ENCODE measurements around the gene NSMCE1. TPM values are rescaled to one million over a fixed set of nuclear protein-coding genes. Genes with fewer than 3 reads are reported as not detected.

NSMCE1 gene
- total and polyA plus RNA-seq, 7 donors = 18.9 to 51.8 (median 28.4) TPM

DNA sequence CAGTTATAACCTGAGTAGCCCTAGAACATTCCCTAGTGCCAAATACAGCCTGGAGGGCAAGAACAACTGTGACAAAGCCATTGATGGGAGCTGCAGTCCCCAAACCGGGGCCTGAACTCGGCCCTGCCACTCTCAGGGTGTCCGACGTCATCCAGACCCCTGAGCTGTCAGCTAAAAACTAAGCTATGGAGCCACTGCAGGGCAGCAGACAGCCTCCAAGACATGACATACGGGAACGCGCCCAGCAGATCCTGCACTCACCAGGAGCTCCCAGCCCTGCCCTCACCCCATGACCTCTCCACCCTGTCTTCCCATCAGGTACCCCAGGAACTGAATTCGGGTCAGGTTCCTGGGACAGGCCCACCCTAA lies 36.9 kb downstream of the NSMCE1 start:
- DNase-seq (no peak), ATAC-seq (no peak)
- 89 to 91% (median 89%) methylated on average over 8 of the region's 8 CpGs for WGBS, 3 donors
- Histone ChIP-seq H3K9me3 (no peaks in the 10 kb centered on the region), H3K27me3 (ENCODE audit: insufficient read depth in 3 of 3, low read length in 2 of 3) (no peaks in the 10 kb centered on the region), H3K4me1 (peaks cover 24% of the 10 kb centered on the region), H3K36me3 (ENCODE audit: insufficient read depth in 1 of 2, low read depth in 1 of 2) (peaks cover 0 to 37% of the 10 kb centered on the region in 2 donors), H3K27ac (no peak overlapping the region), H3K4me3 (no peak overlapping the region)
- intact Hi-C loops (cut with DNase I) = loop anchor here (2.0 to 10.0 kb wide), 5 partner anchors 34 to 226 kb away; no protein-coding TSS in a partner anchor
- TF ChIP-seq, protein P1, sequence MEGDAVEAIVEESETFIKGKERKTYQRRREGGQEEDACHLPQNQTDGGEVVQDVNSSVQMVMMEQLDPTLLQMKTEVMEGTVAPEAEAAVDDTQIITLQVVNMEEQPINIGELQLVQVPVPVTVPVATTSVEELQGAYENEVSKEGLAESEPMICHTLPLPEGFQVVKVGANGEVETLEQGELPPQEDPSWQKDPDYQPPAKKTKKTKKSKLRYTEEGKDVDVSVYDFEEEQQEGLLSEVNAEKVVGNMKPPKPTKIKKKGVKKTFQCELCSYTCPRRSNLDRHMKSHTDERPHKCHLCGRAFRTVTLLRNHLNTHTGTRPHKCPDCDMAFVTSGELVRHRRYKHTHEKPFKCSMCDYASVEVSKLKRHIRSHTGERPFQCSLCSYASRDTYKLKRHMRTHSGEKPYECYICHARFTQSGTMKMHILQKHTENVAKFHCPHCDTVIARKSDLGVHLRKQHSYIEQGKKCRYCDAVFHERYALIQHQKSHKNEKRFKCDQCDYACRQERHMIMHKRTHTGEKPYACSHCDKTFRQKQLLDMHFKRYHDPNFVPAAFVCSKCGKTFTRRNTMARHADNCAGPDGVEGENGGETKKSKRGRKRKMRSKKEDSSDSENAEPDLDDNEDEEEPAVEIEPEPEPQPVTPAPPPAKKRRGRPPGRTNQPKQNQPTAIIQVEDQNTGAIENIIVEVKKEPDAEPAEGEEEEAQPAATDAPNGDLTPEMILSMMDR (IDR thresholded peaks at IDR 0.05) = no peak

GRCh38 chr16:27230562-27231001 lies 38.0 kb downstream of the NSMCE1 start:
- intact Hi-C loops (cut with DNase I) = loop anchor here (5.0 to 10.0 kb wide), 4 partner anchors 33 to 227 kb away; no protein-coding TSS in a partner anchor
- Histone ChIP-seq H3K9me3 (no peaks in the 10 kb centered on the region), H3K36me3 (ENCODE audit: insufficient read depth in 1 of 2, low read depth in 1 of 2) (peaks cover 0 to 37% of the 10 kb centered on the region in 2 donors), H3K27ac (no peak overlapping the region), H3K4me1 (peaks cover 18% of the 10 kb centered on the region), H3K4me3 (no peak overlapping the region), H3K27me3 (ENCODE audit: insufficient read depth in 3 of 3, low read length in 2 of 3) (no peaks in the 10 kb centered on the region)
- WGBS, 3 donors = 78 to 81% (median 79%) methylated on average over 16 of the region's 16 CpGs
- no peak for DNase-seq
- ATAC-seq = no peak
- TF ChIP-seq, protein P1 (IDR thresholded peaks at IDR 0.05) = no peak

- no peak for ATAC-seq
- intact Hi-C loops (cut with DNase I) = loop anchor here (5.0 to 10.0 kb wide), 4 partner anchors 33 to 227 kb away; no protein-coding TSS in a partner anchor
- Histone ChIP-seq H3K27ac (peak overlapping the region; percentile 76), H3K9me3 (no peaks in the 10 kb centered on the region), H3K4me1 (peaks cover 15% of the 10 kb centered on the region), H3K27me3 (ENCODE audit: insufficient read depth in 3 of 3, low read length in 2 of 3) (no peaks in the 10 kb centered on the region), H3K36me3 (ENCODE audit: insufficient read depth in 1 of 2, low read depth in 1 of 2) (peaks cover 0 to 39% of the 10 kb centered on the region in 2 donors), H3K4me3 (no peak overlapping the region)
- WGBS, 3 donors = 87 to 93% (median 90%) methylated on average over 18 of the region's 18 CpGs
- peak in 1 of 2 donors; percentile 47 for DNase-seq
- TF ChIP-seq, protein P1 (IDR thresholded peaks at IDR 0.05) = no peak
These were observed 38.6 kb downstream of the NSMCE1 start for GRCh38 chr16:27229891-27230470.

- intact Hi-C loops (cut with DNase I) = no loop called here
These were observed 39.7 kb downstream of the NSMCE1 start for GRCh38 chr16:27228621-27229501.

More at GRCh38 chr16:27228621-27229501, 39.7 kb downstream of the NSMCE1 start:
- Histone ChIP-seq H3K9me3 (no peaks in the 10 kb centered on the region), H3K27ac (peak overlapping the region; percentile 76), H3K27me3 (ENCODE audit: insufficient read depth in 3 of 3, low read length in 2 of 3) (no peaks in the 10 kb centered on the region), H3K4me3 (no peak overlapping the region), H3K4me1 (peaks cover 15% of the 10 kb centered on the region), H3K36me3 (ENCODE audit: insufficient read depth in 1 of 2, low read depth in 1 of 2) (peaks cover 0 to 45% of the 10 kb centered on the region in 2 donors)
- TF ChIP-seq, protein P1 (IDR thresholded peaks at IDR 0.05) = peak; percentile 27
- peak; percentile 75 to 88 for DNase-seq
- ATAC-seq = peak; percentile 96
- 33 to 38% (median 34%) methylated on average over 21 of the region's 21 CpGs for WGBS, 3 donors

Measured in psoas muscle (tissue), 8 donors.